Measurements from ENCODE around the gene PRR5.
"Not testable (repeated sequence)": the region's sequence is repeated elsewhere in the genome, so short reads cannot be mapped to it uniquely, and the experiment has no call there.

Gene PRR5

GRCh38 chr22:44736581-44737405, 34.8 kb downstream of the PRR5 start:
- no peak for DNase-seq

GRCh38 chr22:44737406-44738346, 35.7 kb downstream of the PRR5 start:
- no peak for DNase-seq

GRCh38 chr22:44738347-44738715, 36.3 kb downstream of the PRR5 start:
- no peak for DNase-seq

- no peak for DNase-seq
These were observed 37.0 kb downstream of the PRR5 start for GRCh38 chr22:44739024-44739423.

- DNase-seq, result not testable (repeated sequence)
These were observed 37.7 kb downstream of the PRR5 start for GRCh38 chr22:44739666-44740065.

GRCh38 chr22:44740307-44740706, 38.3 kb downstream of the PRR5 start:
- no peak for DNase-seq

- DNase-seq, result no peak
These were observed 39.9 kb downstream of the PRR5 start for GRCh38 chr22:44741929-44742328.

- no peak for DNase-seq
These were observed 41.2 kb downstream of the PRR5 start for GRCh38 chr22:44743247-44743646.

- no peak for DNase-seq
These were observed 41.8 kb downstream of the PRR5 start for GRCh38 chr22:44743804-44744211.

GRCh38 chr22:44745853-44746789, 44.1 kb downstream of the PRR5 start:
- DNase-seq, result no peak

- DNase-seq, result not testable (repeated sequence)
These were observed 45.8 kb downstream of the PRR5 start for GRCh38 chr22:44747784-44748127.

GRCh38 chr22:44748524-44748923, 46.5 kb downstream of the PRR5 start:
- no peak for DNase-seq

- no peak for DNase-seq
These were observed 48.5 kb downstream of the PRR5 start for GRCh38 chr22:44750481-44750880.

GRCh38 chr22:44752285-44753188, 50.5 kb downstream of the PRR5 start, which contains the start of gene ARHGAP8:
TSS of gene ARHGAP8 (plus strand) at chr22:44752575. CDS start at chr22:44786528, 33,953 bp downstream.
- no peak for DNase-seq

- DNase-seq, result no peak
These were observed 51.4 kb downstream of the PRR5 start for GRCh38 chr22:44753189-44754042.

- no peak for DNase-seq
These were observed 53.0 kb downstream of the PRR5 start for GRCh38 chr22:44754998-44755397.

- DNase-seq, result no peak
These were observed 53.4 kb downstream of the PRR5 start for GRCh38 chr22:44755417-44755816.

- no peak for DNase-seq
These were observed 54.0 kb downstream of the PRR5 start for GRCh38 chr22:44755956-44756361.

GRCh38 chr22:44758344-44758973, 56.5 kb downstream of the PRR5 start:
- no peak for DNase-seq

- no peak for DNase-seq
These were observed 57.0 kb downstream of the PRR5 start for GRCh38 chr22:44759001-44759400.

Measured in GDM1 (cell line).